Calu3 (cell line): ENCODE measurements around the gene GALNT14. TPM values are rescaled to one million over a fixed set of nuclear protein-coding genes. Genes with fewer than 3 reads are reported as not detected.

Experiments
- BruUV-seq: library from RNA; stranded (reverse); fragments of 400-500 nt; replicated peaks from 2 replicates; lab custom pipeline; 2021; lab: Mats Ljungman, UMichigan
- CTCF ChIA-PET: fragments of 300-600 bp; sonication (Branson Sonifier 250); formaldehyde crosslinking; loops from one replicate; lab custom pipeline; 2022; ENCODE audit warnings: antibody characterized with exemption; lab: Charles Lee
- DNase-seq: peaks from one replicate; pipeline ENCODE4 v3.0.0; 2022
- H3K27ac Mint-ChIP-seq: one replicate; pipeline ENCODE4 v1.8.0; 2022; ENCODE audit warnings: mixed read lengths; ENCODE audit not compliant: unreplicated experiment
- H3K27me3 Mint-ChIP-seq: one replicate; pipeline ENCODE4 v1.8.0; 2022; ENCODE audit warnings: mixed read lengths; ENCODE audit not compliant: unreplicated experiment
- H3K36me3 Mint-ChIP-seq: one replicate; pipeline ENCODE4 v1.8.0; 2022; ENCODE audit warnings: mild to moderate bottlenecking, moderate library complexity, mixed read lengths; ENCODE audit not compliant: insufficient read depth, unreplicated experiment
- H3K4me1 Mint-ChIP-seq: one replicate; pipeline ENCODE4 v1.8.0; 2022; ENCODE audit warnings: mild to moderate bottlenecking, low read depth, mixed read lengths; ENCODE audit not compliant: unreplicated experiment
- H3K4me3 Mint-ChIP-seq: one replicate; pipeline ENCODE4 v1.8.0; 2022; ENCODE audit warnings: mild to moderate bottlenecking, low read depth, moderate library complexity, mixed read lengths; ENCODE audit not compliant: unreplicated experiment
- H3K9me3 Mint-ChIP-seq: one replicate; pipeline ENCODE4 v1.8.0; 2022; ENCODE audit warnings: low read depth, mixed read lengths; ENCODE audit not compliant: unreplicated experiment
- intact Hi-C: fragments of 100-400 bp; cut with micrococcal nuclease; formaldehyde crosslinking; loops from one replicate; pipeline ENCODE4 v1.10.0; 2022; ENCODE audit not compliant: unreplicated experiment
- total RNA-seq: library from RNA; stranded (reverse); gene quantifications from 2 replicates; pipeline ENCODE4 v1.2.3, GENCODE V29; 2022
- TF ChIP-seq, protein P1 (sequence below): fragments of 200-600 bp; IDR thresholded peaks from one replicate; pipeline ENCODE4 v1.8.0; 2022; ENCODE audit warnings: antibody characterized with exemption; ENCODE audit not compliant: unreplicated experiment

Gene GALNT14
- total RNA-seq, 1 experiment from 2014 or later: 61.9 TPM

DNA sequence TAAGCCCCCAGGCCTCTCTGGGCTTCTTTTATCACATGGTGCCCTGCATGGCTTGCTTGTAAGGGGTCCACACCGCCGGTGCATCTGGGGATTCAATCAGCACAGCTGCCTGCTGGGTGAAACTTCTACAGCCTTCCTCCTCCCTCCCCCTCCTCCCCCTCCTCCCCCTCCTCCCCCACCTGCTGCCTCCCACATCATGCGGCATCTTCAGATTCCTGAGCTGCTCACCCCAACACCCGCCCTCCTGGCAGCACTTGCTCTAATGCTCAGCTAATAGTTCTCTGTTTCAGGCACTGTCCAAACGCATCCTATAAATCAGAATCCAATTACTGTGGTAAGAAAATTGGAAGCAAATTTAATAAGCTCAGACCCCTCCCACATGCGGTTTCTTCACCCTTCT lies 150.7 kb downstream of the GALNT14 start:
- Mint-ChIP-seq H3K27me3 (no peaks in the 10 kb centered on the region), H3K27ac (no peak overlapping the region), H3K4me3 (no peak overlapping the region), H3K36me3 (no peaks in the 10 kb centered on the region), H3K9me3 (no peaks in the 10 kb centered on the region), H3K4me1 (peaks cover 8% of the 10 kb centered on the region)
- BruUV-seq: no TSS peak
- TF ChIP-seq, protein P1, sequence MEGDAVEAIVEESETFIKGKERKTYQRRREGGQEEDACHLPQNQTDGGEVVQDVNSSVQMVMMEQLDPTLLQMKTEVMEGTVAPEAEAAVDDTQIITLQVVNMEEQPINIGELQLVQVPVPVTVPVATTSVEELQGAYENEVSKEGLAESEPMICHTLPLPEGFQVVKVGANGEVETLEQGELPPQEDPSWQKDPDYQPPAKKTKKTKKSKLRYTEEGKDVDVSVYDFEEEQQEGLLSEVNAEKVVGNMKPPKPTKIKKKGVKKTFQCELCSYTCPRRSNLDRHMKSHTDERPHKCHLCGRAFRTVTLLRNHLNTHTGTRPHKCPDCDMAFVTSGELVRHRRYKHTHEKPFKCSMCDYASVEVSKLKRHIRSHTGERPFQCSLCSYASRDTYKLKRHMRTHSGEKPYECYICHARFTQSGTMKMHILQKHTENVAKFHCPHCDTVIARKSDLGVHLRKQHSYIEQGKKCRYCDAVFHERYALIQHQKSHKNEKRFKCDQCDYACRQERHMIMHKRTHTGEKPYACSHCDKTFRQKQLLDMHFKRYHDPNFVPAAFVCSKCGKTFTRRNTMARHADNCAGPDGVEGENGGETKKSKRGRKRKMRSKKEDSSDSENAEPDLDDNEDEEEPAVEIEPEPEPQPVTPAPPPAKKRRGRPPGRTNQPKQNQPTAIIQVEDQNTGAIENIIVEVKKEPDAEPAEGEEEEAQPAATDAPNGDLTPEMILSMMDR: no peak
- CTCF ChIA-PET: no interaction called here
- no peak for DNase-seq
- intact Hi-C loops: no loop called here

DNA sequence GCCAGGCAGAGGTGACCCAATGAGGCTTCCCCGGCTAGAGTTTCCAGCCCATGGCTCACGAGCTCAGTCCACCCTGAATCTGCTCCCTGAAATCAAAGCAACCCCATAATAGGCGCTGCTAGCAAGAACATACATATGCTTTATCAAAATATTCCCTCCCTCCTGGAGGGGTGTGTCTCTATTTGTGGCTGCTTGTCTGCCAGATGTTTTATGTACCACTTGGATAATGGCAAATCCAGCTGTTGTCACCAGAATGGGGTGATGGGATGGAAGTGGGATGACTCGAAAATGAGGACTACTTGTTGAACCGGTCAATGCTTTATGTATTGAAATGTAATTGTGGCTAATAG lies 152.0 kb downstream of the GALNT14 start:
- no peak overlapping the region for H3K27ac Mint-ChIP-seq
- H3K4me3 Mint-ChIP-seq: no peak overlapping the region
- no peaks in the 10 kb centered on the region for H3K9me3 Mint-ChIP-seq
- peaks cover 8% of the 10 kb centered on the region for H3K4me1 Mint-ChIP-seq
- no TSS peak for BruUV-seq
- intact Hi-C loops: no loop called here
- no peaks in the 10 kb centered on the region for H3K36me3 Mint-ChIP-seq
- no peaks in the 10 kb centered on the region for H3K27me3 Mint-ChIP-seq
- TF ChIP-seq, protein P1: no peak
- CTCF ChIA-PET: no interaction called here
- DNase-seq: no peak

DNA sequence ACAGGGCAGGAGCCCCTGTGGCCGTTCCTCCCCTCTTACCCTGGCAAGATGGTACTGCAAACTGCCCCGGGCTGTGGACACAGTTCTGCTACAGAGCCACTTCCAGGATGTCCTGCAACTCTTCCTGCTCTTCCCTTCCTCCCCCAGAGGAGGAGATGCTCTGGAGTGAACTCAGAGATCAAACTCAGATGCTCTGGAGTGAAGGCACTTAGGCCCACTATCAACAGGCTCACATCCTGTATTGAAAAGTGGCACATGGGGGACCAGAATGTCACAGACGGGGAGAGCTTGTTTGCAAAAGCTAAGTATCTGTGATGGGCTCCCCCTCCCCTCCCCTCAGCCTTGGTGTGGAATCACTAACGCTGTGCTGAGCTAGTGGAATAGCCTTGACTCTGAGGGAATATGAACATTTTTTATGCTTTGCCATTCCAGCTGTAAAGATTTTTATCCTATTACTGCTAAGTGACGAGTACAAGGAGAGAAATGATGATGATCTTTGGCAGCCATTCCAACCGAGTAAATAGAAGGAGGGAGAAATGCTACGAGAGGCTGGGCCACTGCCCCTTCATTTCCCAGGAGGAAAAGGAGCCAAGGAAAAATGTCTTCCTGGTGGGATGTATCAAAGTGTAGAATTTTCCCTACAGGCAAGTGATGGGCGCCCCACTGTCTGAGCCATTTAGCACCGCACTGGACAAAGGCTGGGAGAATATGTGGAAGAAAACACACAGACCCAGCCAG lies 152.6 kb downstream of the GALNT14 start:
- H3K4me3 Mint-ChIP-seq: no peak overlapping the region
- no peak overlapping the region for H3K27ac Mint-ChIP-seq
- H3K27me3 Mint-ChIP-seq: no peaks in the 10 kb centered on the region
- intact Hi-C loops: no loop called here
- DNase-seq: no peak
- H3K4me1 Mint-ChIP-seq: peaks cover 8% of the 10 kb centered on the region
- no peaks in the 10 kb centered on the region for H3K9me3 Mint-ChIP-seq
- CTCF ChIA-PET: no interaction called here
- TF ChIP-seq, protein P1: no peak
- BruUV-seq: no TSS peak
- H3K36me3 Mint-ChIP-seq: no peaks in the 10 kb centered on the region

DNA sequence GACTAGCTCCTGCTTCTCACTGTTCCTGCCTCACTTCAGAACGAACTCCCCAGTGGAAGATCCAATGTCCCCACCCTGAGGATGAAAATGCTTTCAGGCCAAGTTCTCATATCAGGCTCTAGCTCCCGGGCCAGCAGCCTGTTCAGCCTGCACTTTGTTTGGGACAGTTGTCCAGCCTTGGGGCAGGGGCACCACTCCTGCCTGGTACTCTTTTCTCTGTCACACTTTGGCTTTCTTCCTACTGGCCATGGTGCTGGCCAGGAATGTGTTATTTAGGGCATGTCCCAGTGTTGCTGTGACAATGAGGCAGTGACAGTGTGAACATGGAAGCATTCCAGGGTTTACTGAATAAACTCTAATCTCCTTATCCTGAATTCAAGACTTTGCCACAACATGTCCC lies 154.1 kb downstream of the GALNT14 start:
- CTCF ChIA-PET: no interaction called here
- TF ChIP-seq, protein P1: no peak
- no peak for DNase-seq
- Mint-ChIP-seq H3K27me3 (no peaks in the 10 kb centered on the region), H3K4me3 (no peak overlapping the region), H3K9me3 (no peaks in the 10 kb centered on the region), H3K4me1 (peaks cover 18% of the 10 kb centered on the region), H3K36me3 (peaks cover 2% of the 10 kb centered on the region), H3K27ac (no peak overlapping the region)
- BruUV-seq: no TSS peak
- intact Hi-C loops: no loop called here
